ENCODE measurements around the gene ARL6IP6. TPM values are rescaled to one million over a fixed set of nuclear protein-coding genes. Genes with fewer than 3 reads are reported as not detected.
A peak's percentile ranks its signal among the peaks of the same experiment; 100 is the strongest.

ARL6IP6 gene
- total RNA-seq: 15.1 and 16.8 TPM in 2 replicates

- peak; percentile 93 for DNase-seq (ENCODE audit: low read depth in 2 of 2)
Measured at GRCh38 chr2:152718076-152718908, at the start of gene ARL6IP6. Gene ARL6IP6, plus strand, starts transcription at chr2:152718620. Its CDS starts 5 bp downstream, at chr2:152718625.

- no peak for DNase-seq (ENCODE audit: low read depth in 2 of 2)
Measured at GRCh38 chr2:152674334-152674733, 44.1 kb upstream of the ARL6IP6 start.

- DNase-seq (ENCODE audit: low read depth in 2 of 2): no peak
Measured at GRCh38 chr2:152676461-152676860, 42.0 kb upstream of the ARL6IP6 start.

- DNase-seq (ENCODE audit: low read depth in 2 of 2): no peak
Measured at GRCh38 chr2:152678808-152679207, 39.6 kb upstream of the ARL6IP6 start.

GRCh38 chr2:152682663-152683062 is 35.8 kb upstream of the ARL6IP6 start:
- no peak for DNase-seq (ENCODE audit: low read depth in 2 of 2)

- DNase-seq (ENCODE audit: low read depth in 2 of 2): no peak
Measured at GRCh38 chr2:152683400-152683799, 35.0 kb upstream of the ARL6IP6 start.

GRCh38 chr2:152686321-152686720 is 32.1 kb upstream of the ARL6IP6 start:
- no peak for DNase-seq (ENCODE audit: low read depth in 2 of 2)

GRCh38 chr2:152693033-152693432 is 25.4 kb upstream of the ARL6IP6 start:
- no peak for DNase-seq (ENCODE audit: low read depth in 2 of 2)

GRCh38 chr2:152694161-152694661 is 24.2 kb upstream of the ARL6IP6 start:
- DNase-seq (ENCODE audit: low read depth in 2 of 2): peak; percentile 28 to 74

GRCh38 chr2:152695763-152696162 is 22.7 kb upstream of the ARL6IP6 start:
- DNase-seq (ENCODE audit: low read depth in 2 of 2): no peak

GRCh38 chr2:152696476-152696875 is 21.9 kb upstream of the ARL6IP6 start:
- DNase-seq (ENCODE audit: low read depth in 2 of 2): no peak

GRCh38 chr2:152701198-152701597 is 17.2 kb upstream of the ARL6IP6 start:
- DNase-seq (ENCODE audit: low read depth in 2 of 2): no peak

- DNase-seq (ENCODE audit: low read depth in 2 of 2): no peak
Measured at GRCh38 chr2:152706477-152707021, 11.9 kb upstream of the ARL6IP6 start.

- DNase-seq (ENCODE audit: low read depth in 2 of 2): no peak
Measured at GRCh38 chr2:152708742-152709141, 9.7 kb upstream of the ARL6IP6 start.

GRCh38 chr2:152710713-152711112 is 7.7 kb upstream of the ARL6IP6 start:
- DNase-seq (ENCODE audit: low read depth in 2 of 2): no peak

- DNase-seq (ENCODE audit: low read depth in 2 of 2): no peak
Measured at GRCh38 chr2:152715112-152715511, 3.3 kb upstream of the ARL6IP6 start.

GRCh38 chr2:152715854-152716428 is 2.5 kb upstream of the ARL6IP6 start:
- peak; percentile 42 to 44 for DNase-seq (ENCODE audit: low read depth in 2 of 2)

GRCh38 chr2:152716805-152717227 is 1.6 kb upstream of the ARL6IP6 start:
- DNase-seq (ENCODE audit: low read depth in 2 of 2): peak; percentile 27 to 42

GRCh38 chr2:152717228-152718075 is 968 bp upstream of the ARL6IP6 start, which contains the start of gene PRPF40A:
Gene PRPF40A, minus strand, starts transcription at chr2:152717461. Its CDS starts 22 bp downstream, at chr2:152717439.
- DNase-seq (ENCODE audit: low read depth in 2 of 2): peak; percentile 99

GRCh38 chr2:152718909-152719645 is 657 bp downstream of the ARL6IP6 start:
- DNase-seq (ENCODE audit: low read depth in 2 of 2): peak in 1 of 2 donors; percentile 35

GRCh38 chr2:152720794-152721193 is 2.4 kb downstream of the ARL6IP6 start:
- no peak for DNase-seq (ENCODE audit: low read depth in 2 of 2)
